GM18517 (cell line): ENCODE results near the gene HMOX1.

ENCODE experiments used
- ATAC-seq: cut with Tn5 transposase; IDR thresholded peaks from one replicate; pipeline ENCODE4 v1.9.1; 2021; ENCODE audit warnings: mild to moderate bottlenecking, moderate library complexity; ENCODE audit not compliant: unreplicated experiment

HMOX1 gene

GRCh38 chr22:35400501-35400790 is 19.6 kb downstream of the HMOX1 start:
- no peak for ATAC-seq

GRCh38 chr22:35401863-35402262 is 21.0 kb downstream of the HMOX1 start:
- ATAC-seq, result no peak

- ATAC-seq, result no peak
These were observed 22.5 kb downstream of the HMOX1 start for GRCh38 chr22:35403356-35403755.

- no peak for ATAC-seq
These were observed 23.3 kb downstream of the HMOX1 start for GRCh38 chr22:35404176-35404575.

GRCh38 chr22:35406443-35406842 is 25.5 kb downstream of the HMOX1 start:
- ATAC-seq, result no peak

GRCh38 chr22:35407362-35407761 is 26.5 kb downstream of the HMOX1 start:
- no peak for ATAC-seq

- peak; percentile 71 for ATAC-seq
These were observed 29.1 kb downstream of the HMOX1 start for GRCh38 chr22:35409783-35410662.

GRCh38 chr22:35410663-35411034 is 29.8 kb downstream of the HMOX1 start:
- ATAC-seq, result peak; percentile 12

GRCh38 chr22:35411102-35411501 is 30.2 kb downstream of the HMOX1 start:
- peak; percentile 42 for ATAC-seq

- no peak for ATAC-seq
These were observed 32.7 kb downstream of the HMOX1 start for GRCh38 chr22:35413624-35414023.

GRCh38 chr22:35417606-35418005 is 36.7 kb downstream of the HMOX1 start:
- no peak for ATAC-seq

GRCh38 chr22:35418088-35418487 is 37.2 kb downstream of the HMOX1 start:
- no peak for ATAC-seq

GRCh38 chr22:35418731-35419130 is 37.8 kb downstream of the HMOX1 start:
- no peak for ATAC-seq

GRCh38 chr22:35419756-35420155 is 38.9 kb downstream of the HMOX1 start:
- ATAC-seq, result no peak

GRCh38 chr22:35421121-35421520 is 40.2 kb downstream of the HMOX1 start:
- ATAC-seq, result no peak

GRCh38 chr22:35422145-35422544 is 41.2 kb downstream of the HMOX1 start:
- no peak for ATAC-seq

GRCh38 chr22:35422936-35423335 is 42.0 kb downstream of the HMOX1 start:
- ATAC-seq, result no peak

GRCh38 chr22:35424081-35424480 is 43.2 kb downstream of the HMOX1 start:
- no peak for ATAC-seq

GRCh38 chr22:35424761-35425160 is 43.9 kb downstream of the HMOX1 start:
- no peak for ATAC-seq

- ATAC-seq, result no peak
These were observed 44.6 kb downstream of the HMOX1 start for GRCh38 chr22:35425546-35425945.

GRCh38 chr22:35425971-35426800 is 45.3 kb downstream of the HMOX1 start:
- ATAC-seq, result no peak

GRCh38 chr22:35426801-35427140 is 45.9 kb downstream of the HMOX1 start:
- ATAC-seq, result no peak
